Measurements from ENCODE around the gene BPIFB1. TPM values are rescaled to one million over a fixed set of nuclear protein-coding genes. Genes with fewer than 3 reads are reported as not detected.

The BPIFB1 gene
- total and polyA plus RNA-seq, 9 of the 15 experiments (the other 6 are each of a cell fraction or from before 2014, with no cell fraction given), result not detected

- H3K4me2 ChIP-seq (ENCODE audit: insufficient read depth, low read length), result no peak overlapping the region
- H3K27ac ChIP-seq (ENCODE audit: extremely low read depth, low read depth, low read length), result no peak overlapping the region
- no peaks in the 10 kb centered on the region for H3K9me1 ChIP-seq (ENCODE audit: control insufficient read depth, insufficient read depth, low read length)
- BruUV-seq (replicated peaks), result no TSS peak
- no peaks in the 10 kb centered on the region for H3K36me3 ChIP-seq (ENCODE audit: control insufficient read depth, insufficient read depth, low read length)
- peaks cover 5 to 23% of the 10 kb centered on the region in 2 experiments; a peak in 4 of 5 replicates for H3K27me3 ChIP-seq (ENCODE audit: control insufficient read depth in 2 of 2, insufficient read depth in 2 of 2, low read length in 2 of 2)
- in situ Hi-C loops (cut with MboI) (no loop called here), intact Hi-C loops (cut with micrococcal nuclease) (no loop called here)
- no peak overlapping the region for H3K9ac ChIP-seq (ENCODE audit: insufficient read depth in 1 of 2, low read depth in 2 of 2, low read length in 2 of 2)
- H3K4me3 ChIP-seq, result no peak overlapping the region
- H2AFZ ChIP-seq (ENCODE audit: low read depth, low read length), result no peak overlapping the region
- ChIA-PET CTCF (ENCODE audit: low intra/inter-chr PET ratio) (no interaction called here), POLR2A (interaction anchor here (0.6 to 0.7 kb wide), 2 partner anchors 27 to 306 kb away, joined by 3 read pairs; no protein-coding TSS in a partner anchor)
- no peaks in the 10 kb centered on the region for H4K20me1 ChIP-seq (replicated peaks; ENCODE audit: control insufficient read depth, insufficient read depth, low read length)
- H3K9me3 ChIP-seq (replicated peaks; ENCODE audit: control insufficient read depth, insufficient read depth, low read depth, low read length), result no peaks in the 10 kb centered on the region
- no peak for FAIRE-seq
- no peak for DNase-seq (ENCODE audit: extremely low read depth in 1 of 4, low spot score in 3 of 4)
- H3K79me2 ChIP-seq (ENCODE audit: control insufficient read depth, insufficient read depth, low read length), result no peaks in the 10 kb centered on the region
- no peak for ATAC-seq
- 0% methylated on average over 3 of the region's 3 CpGs for WGBS (ENCODE audit: insufficient coverage, low coverage, missing lambda C conversion rate)
- no peaks in the 10 kb centered on the region for H3K4me1 ChIP-seq (replicated peaks in 1 of 2; ENCODE audit: control insufficient read depth in 2 of 2, insufficient read depth in 2 of 2, low read length in 2 of 2)
- TF ChIP-seq ZSCAN32 (CRISPR knock-in tag; IDR thresholded peaks at IDR 0.05) (no peak), MCM7 (IDR thresholded peaks at IDR 0.05) (no peak), SAFB2 (IDR thresholded peaks at IDR 0.05; ENCODE audit: borderline replicate concordance, low read depth, low read length, severe bottlenecking) (no peak), TCF7 (IDR thresholded peaks at IDR 0.05; ENCODE audit: borderline replicate concordance) (no peak), ZFX (CRISPR knock-in tag; IDR thresholded peaks at IDR 0.05) (no peak), ZNF274 (IDR thresholded peaks at IDR 0.05; ENCODE audit: borderline replicate concordance, low read depth, low read length) (no peak), KAT7 (CRISPR knock-in tag; IDR thresholded peaks at IDR 0.05; ENCODE audit: borderline replicate concordance) (no peak), TRIM25 (IDR thresholded peaks at IDR 0.05; ENCODE audit: borderline replicate concordance) (no peak), ZC3H11A (IDR thresholded peaks at IDR 0.05; ENCODE audit: low read depth, low read length) (no peak)
- TF ChIP-seq, protein P1, sequence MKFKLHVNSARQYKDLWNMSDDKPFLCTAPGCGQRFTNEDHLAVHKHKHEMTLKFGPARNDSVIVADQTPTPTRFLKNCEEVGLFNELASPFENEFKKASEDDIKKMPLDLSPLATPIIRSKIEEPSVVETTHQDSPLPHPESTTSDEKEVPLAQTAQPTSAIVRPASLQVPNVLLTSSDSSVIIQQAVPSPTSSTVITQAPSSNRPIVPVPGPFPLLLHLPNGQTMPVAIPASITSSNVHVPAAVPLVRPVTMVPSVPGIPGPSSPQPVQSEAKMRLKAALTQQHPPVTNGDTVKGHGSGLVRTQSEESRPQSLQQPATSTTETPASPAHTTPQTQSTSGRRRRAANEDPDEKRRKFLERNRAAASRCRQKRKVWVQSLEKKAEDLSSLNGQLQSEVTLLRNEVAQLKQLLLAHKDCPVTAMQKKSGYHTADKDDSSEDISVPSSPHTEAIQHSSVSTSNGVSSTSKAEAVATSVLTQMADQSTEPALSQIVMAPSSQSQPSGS (CRISPR knock-in tag; IDR thresholded peaks at IDR 0.05), result no peak
- TF ChIP-seq, protein P2, sequence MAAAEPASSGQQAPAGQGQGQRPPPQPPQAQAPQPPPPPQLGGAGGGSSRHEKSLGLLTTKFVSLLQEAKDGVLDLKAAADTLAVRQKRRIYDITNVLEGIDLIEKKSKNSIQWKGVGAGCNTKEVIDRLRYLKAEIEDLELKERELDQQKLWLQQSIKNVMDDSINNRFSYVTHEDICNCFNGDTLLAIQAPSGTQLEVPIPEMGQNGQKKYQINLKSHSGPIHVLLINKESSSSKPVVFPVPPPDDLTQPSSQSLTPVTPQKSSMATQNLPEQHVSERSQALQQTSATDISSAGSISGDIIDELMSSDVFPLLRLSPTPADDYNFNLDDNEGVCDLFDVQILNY (CRISPR knock-in tag; IDR thresholded peaks at IDR 0.05), result no peak
- TF ChIP-seq, protein P3, sequence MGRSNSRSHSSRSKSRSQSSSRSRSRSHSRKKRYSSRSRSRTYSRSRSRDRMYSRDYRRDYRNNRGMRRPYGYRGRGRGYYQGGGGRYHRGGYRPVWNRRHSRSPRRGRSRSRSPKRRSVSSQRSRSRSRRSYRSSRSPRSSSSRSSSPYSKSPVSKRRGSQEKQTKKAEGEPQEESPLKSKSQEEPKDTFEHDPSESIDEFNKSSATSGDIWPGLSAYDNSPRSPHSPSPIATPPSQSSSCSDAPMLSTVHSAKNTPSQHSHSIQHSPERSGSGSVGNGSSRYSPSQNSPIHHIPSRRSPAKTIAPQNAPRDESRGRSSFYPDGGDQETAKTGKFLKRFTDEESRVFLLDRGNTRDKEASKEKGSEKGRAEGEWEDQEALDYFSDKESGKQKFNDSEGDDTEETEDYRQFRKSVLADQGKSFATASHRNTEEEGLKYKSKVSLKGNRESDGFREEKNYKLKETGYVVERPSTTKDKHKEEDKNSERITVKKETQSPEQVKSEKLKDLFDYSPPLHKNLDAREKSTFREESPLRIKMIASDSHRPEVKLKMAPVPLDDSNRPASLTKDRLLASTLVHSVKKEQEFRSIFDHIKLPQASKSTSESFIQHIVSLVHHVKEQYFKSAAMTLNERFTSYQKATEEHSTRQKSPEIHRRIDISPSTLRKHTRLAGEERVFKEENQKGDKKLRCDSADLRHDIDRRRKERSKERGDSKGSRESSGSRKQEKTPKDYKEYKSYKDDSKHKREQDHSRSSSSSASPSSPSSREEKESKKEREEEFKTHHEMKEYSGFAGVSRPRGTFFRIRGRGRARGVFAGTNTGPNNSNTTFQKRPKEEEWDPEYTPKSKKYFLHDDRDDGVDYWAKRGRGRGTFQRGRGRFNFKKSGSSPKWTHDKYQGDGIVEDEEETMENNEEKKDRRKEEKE (IDR thresholded peaks at IDR 0.05; ENCODE audit: borderline replicate concordance in 1 of 2, control insufficient read depth in 1 of 2, low read depth in 2 of 2, low read length in 1 of 2), result no peak
Measured at GRCh38 chr20:33267701-33268100, 15.3 kb upstream of the BPIFB1 start.

All from K562 (cell line).